A549 (cell line): Measurements from ENCODE around the gene PITX3. TPM values are rescaled to one million over a fixed set of nuclear protein-coding genes. Genes with fewer than 3 reads are reported as not detected.

Experiments
- ATAC-seq, 2 experiments: fragments of 200-7000 bp in 1 of 2; fragments of >200 bp in 1 of 2; cut with Nextera tagmentation in 1 of 2; cut with Tn5 transposase in 1 of 2; 3 replicates each; pipeline versions ENCODE4 v1.8.0 to v1.9.1; 2018 to 2020; ENCODE audit warnings: mild to moderate bottlenecking in 1 of 2, moderate library complexity in 1 of 2
- CTCF ChIA-PET: fragments of 300-600 bp; sonication (Branson Sonifier 250); formaldehyde crosslinking; extraction: SDS; loops from one replicate; lab custom pipeline; 2021; ENCODE audit warnings: antibody characterized with exemption, inconsistent platforms; lab: Yijun Ruan, JAX
- POLR2A ChIA-PET: fragments of 350-600 bp; formaldehyde crosslinking; extraction: SDS; loops from one replicate; lab custom pipeline; 2021; ENCODE audit warnings: antibody characterized with exemption, inconsistent platforms; lab: Yijun Ruan, JAX
- DNase-seq, 2 experiments: peaks; one replicate each; pipeline versions ENCODE4 v3.0.0 to v3.0.0-alpha.2; 2011 to 2016; ENCODE audit warnings: low read depth in 1 of 2, low spot score in 1 of 2
- FAIRE-seq: peaks from 2 replicates; lab custom pipeline; 2011; peaks lifted over from hg19 to GRCh38; lab: Jason Lieb, UNC
- H3K27ac ChIP-seq, 2 experiments: fragments of >200 bp; sonication (Bioruptor Twin); formaldehyde crosslinking; 3 replicates each; pipeline ENCODE4 v1.5.1; 2016 to 2017
- H3K4me1 ChIP-seq: fragments of >200 bp; sonication (Bioruptor Twin); formaldehyde crosslinking; 3 replicates; pipeline ENCODE4 v1.6.1; 2016
- H3K4me2 ChIP-seq: fragments of >200 bp; sonication (Bioruptor Twin); formaldehyde crosslinking; 3 replicates; pipeline ENCODE4 v1.6.1; 2016
- H3K4me3 ChIP-seq: fragments of >200 bp; sonication (Bioruptor Twin); formaldehyde crosslinking; 3 replicates; pipeline ENCODE4 v1.5.1; 2016
- H3K9me3 ChIP-seq: fragments of >200 bp; sonication (Bioruptor Twin); formaldehyde crosslinking; 3 replicates; pipeline ENCODE4 v1.6.1; 2016
- BHLHE40 ChIP-seq: IDR thresholded peaks from 2 replicates; pipeline ENCODE4 v1.6.1; 2012; ENCODE audit warnings: low read depth, low read length, inconsistent platforms
- CBX8 ChIP-seq: fragments of 200-600 bp; sonication (generic); IDR thresholded peaks from 2 replicates; pipeline ENCODE4 v1.6.1; 2016
- EHF ChIP-seq: fragments of 250-450 bp; sonication (Bioruptor Pico); IDR thresholded peaks from 2 replicates; pipeline ENCODE4 v1.5.0; 2020; ENCODE audit warnings: mild to moderate bottlenecking
- ESRRA ChIP-seq: fragments of 150-350 bp; IDR thresholded peaks from 2 replicates; pipeline ENCODE4 v1.6.1; 2014; ENCODE audit warnings: mild to moderate bottlenecking, low read length, borderline replicate concordance
- FOXS1 ChIP-seq: fragments of 250-450 bp; sonication (Bioruptor Pico); IDR thresholded peaks from 2 replicates; pipeline ENCODE4 v1.5.0; 2020; ENCODE audit warnings: mild to moderate bottlenecking, moderate library complexity
- HMGXB4 ChIP-seq: fragments of 250-450 bp; sonication (Bioruptor Pico); IDR thresholded peaks from 2 replicates; pipeline ENCODE4 v1.5.0; 2021; ENCODE audit warnings: mild to moderate bottlenecking, moderate library complexity, borderline replicate concordance
- HOXB13 ChIP-seq: fragments of 250-450 bp; sonication (Bioruptor Pico); IDR thresholded peaks from 2 replicates; pipeline ENCODE4 v1.5.0; 2020; ENCODE audit warnings: low read depth, mild to moderate bottlenecking, moderate library complexity
- HOXB5 ChIP-seq: fragments of 250-450 bp; sonication (Bioruptor Pico); IDR thresholded peaks from 2 replicates; pipeline ENCODE4 v1.5.0; 2020; ENCODE audit warnings: mild to moderate bottlenecking, moderate library complexity
- JUNB ChIP-seq: fragments of >200 bp; sonication (Bioruptor Twin); formaldehyde crosslinking; IDR thresholded peaks from 2 replicates; pipeline ENCODE4 v1.6.1; 2016
- MAFK ChIP-seq: fragments of 450-650 bp; IDR thresholded peaks from 2 replicates; pipeline ENCODE4 v1.6.1; 2014; ENCODE audit not compliant: partially characterized antibody
- MAX ChIP-seq: IDR thresholded peaks from 2 replicates; pipeline ENCODE4 v1.6.1; 2012
- MAZ ChIP-seq: fragments of 150-350 bp; IDR thresholded peaks from 2 replicates; pipeline ENCODE4 v1.6.1; 2014; ENCODE audit warnings: antibody characterized with exemption, low read depth, low read length, borderline replicate concordance
- MYC ChIP-seq: IDR thresholded peaks from 2 replicates; pipeline ENCODE4 v1.6.1; 2012; ENCODE audit warnings: mild to moderate bottlenecking, inconsistent platforms, low read length, improper control_type of control experiment, borderline replicate concordance
- NFE2L2 ChIP-seq: fragments of 150-350 bp; conservative IDR thresholded peaks from 2 replicates; pipeline ENCODE4 v1.6.1; 2014; ENCODE audit warnings: low read length
- NR3C1 ChIP-seq: fragments of >200 bp; sonication (Bioruptor Twin); formaldehyde crosslinking; IDR thresholded peaks from 3 replicates; pipeline ENCODE4 v1.6.1; 2017
- PBX3 ChIP-seq: IDR thresholded peaks from 2 replicates; pipeline ENCODE4 v1.6.1; 2012
- PHF8 ChIP-seq: fragments of 200-600 bp; sonication (generic); IDR thresholded peaks from 2 replicates; pipeline ENCODE4 v1.6.1; 2016; ENCODE audit warnings: low read depth, mild to moderate bottlenecking, antibody characterized with exemption, moderate library complexity, borderline replicate concordance
- POLR2A ChIP-seq: IDR thresholded peaks from 2 replicates; pipeline ENCODE4 v1.6.1; 2012; ENCODE audit warnings: mild to moderate bottlenecking, low read length
- RAD21 ChIP-seq, 2 experiments: fragments of >200 bp in 1 of 2; sonication (Bioruptor Twin) in 1 of 2; formaldehyde crosslinking in 1 of 2; IDR thresholded peaks in 1 of 2; conservative IDR thresholded peaks in 1 of 2; 2 replicates in 1 of 2; 3 replicates in 1 of 2; pipeline ENCODE4 v1.6.1; 2012 to 2018; ENCODE audit warnings: inconsistent platforms in 1 of 2
- RARB ChIP-seq: fragments of 250-450 bp; sonication (Bioruptor Pico); IDR thresholded peaks from 2 replicates; pipeline ENCODE4 v1.8.0; 2021; ENCODE audit warnings: mild to moderate bottlenecking, moderate library complexity
- RCOR1 ChIP-seq: fragments of 150-350 bp; IDR thresholded peaks from 2 replicates; pipeline ENCODE4 v1.6.1; 2014; ENCODE audit warnings: antibody characterized with exemption, low read length, low read depth
- SREBF2 ChIP-seq: fragments of 450-650 bp; IDR thresholded peaks from 2 replicates; pipeline ENCODE4 v1.6.1; 2014; ENCODE audit warnings: mild to moderate bottlenecking, moderate library complexity
- TFCP2L1 ChIP-seq: fragments of 250-450 bp; sonication (Bioruptor Pico); IDR thresholded peaks from 2 replicates; pipeline ENCODE4 v1.5.0; 2021; ENCODE audit warnings: mild to moderate bottlenecking
- TP53 ChIP-seq: fragments of 250-450 bp; sonication (Bioruptor Pico); IDR thresholded peaks from 2 replicates; pipeline ENCODE4 v1.5.0; 2021; ENCODE audit warnings: mild to moderate bottlenecking, moderate library complexity
- ZFP36 ChIP-seq: fragments of 450-650 bp; IDR thresholded peaks from 2 replicates; pipeline ENCODE4 v1.6.1; 2014; ENCODE audit warnings: borderline replicate concordance; ENCODE audit not compliant: partially characterized antibody
- ZNF302 ChIP-seq: fragments of 250-450 bp; sonication (Bioruptor Pico); IDR thresholded peaks from 2 replicates; pipeline ENCODE4 v1.9.0; 2021; ENCODE audit warnings: inconsistent platforms, mild to moderate bottlenecking, moderate library complexity
- ZSCAN20 ChIP-seq: fragments of 250-450 bp; sonication (Bioruptor Pico); IDR thresholded peaks from 2 replicates; pipeline ENCODE4 v1.8.0; 2022; ENCODE audit warnings: mild to moderate bottlenecking, moderate library complexity
- WGBS: methylation state at CpG from one replicate; pipeline ENCODE4 v1.1.6; 2017; ENCODE audit errors: missing lambda C conversion rate; 5-methylcytosine and 5-hydroxymethylcytosine counted together
- polyA plus RNA-seq, 4 experiments: library from polyadenylated mRNA; depleted of rRNA in 3 of 4; stranded (reverse); fragments of >200 nt; fragmentation: RNase III in 1 of 4; extraction: RNeasy Plus Mini Kit Qiagen cat#74134 plus additional on column Dnase treatment in 1 of 4; gene quantifications; 2 replicates in 3 of 4; 3 replicates in 1 of 4; pipeline ENCODE4 v1.2.3, GENCODE V29; 2011 to 2017
- TF ChIP-seq, protein P1 (sequence below): fragments of >200 bp; sonication (Bioruptor Twin); formaldehyde crosslinking; IDR thresholded peaks from 2 replicates; pipeline ENCODE4 v1.6.1; 2016

PITX3 gene
- polyA plus RNA-seq, 2 of the 4 experiments (the other 2 are of a cell fraction), result 0.09 TPM; not detected in 1

- ChIA-PET CTCF (interaction anchor here (1.1 to 5.4 kb wide), 4 partner anchors 11 to 83 kb away, joined by 3 to 39 read pairs (median 10); no protein-coding TSS in a partner anchor), POLR2A (no interaction called here)
- Histone ChIP-seq H3K4me1 (no peaks in the 10 kb centered on the region), H3K27ac (no peak overlapping the region), H3K4me3 (no peak overlapping the region), H3K9me3 (no peaks in the 10 kb centered on the region), H3K4me2 (no peak overlapping the region)
- DNase-seq, result no peak
- no peak for TF ChIP-seq ZNF302 (CRISPR knock-in tag)
- no peak for TF ChIP-seq HOXB13 (CRISPR knock-in tag)
- TF ChIP-seq HOXB5 (CRISPR knock-in tag), result no peak
- no peak for TF ChIP-seq MYC
- TF ChIP-seq TFCP2L1 (CRISPR knock-in tag), result no peak
- no peak for TF ChIP-seq ESRRA
- ATAC-seq, result no peak
- FAIRE-seq, result no peak
Measured at GRCh38 chr10:102268375-102268888, 27.1 kb upstream of the PITX3 start.

DNA sequence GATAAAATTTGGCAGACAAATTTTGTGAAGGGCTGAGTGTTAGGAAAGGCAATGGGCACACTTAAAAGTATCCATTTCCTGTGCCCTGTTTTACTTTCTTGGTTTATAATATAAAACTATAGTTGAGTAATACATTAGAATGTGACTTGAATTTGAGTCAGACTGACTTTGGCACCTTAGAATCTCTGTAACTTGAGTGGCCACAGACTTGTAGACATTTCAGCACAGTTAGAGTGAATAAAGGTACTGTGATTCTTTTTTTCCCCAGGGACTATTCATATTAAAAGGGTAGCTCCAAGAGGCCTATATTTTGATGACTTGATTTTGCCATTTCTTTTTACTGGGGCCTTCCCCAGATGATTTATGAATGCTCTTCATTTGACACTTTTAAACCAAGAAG, 26.4 kb upstream of the PITX3 start:
- no peak for DNase-seq
- no peak for FAIRE-seq
- Histone ChIP-seq H3K27ac (no peak overlapping the region), H3K4me2 (no peak overlapping the region), H3K9me3 (no peaks in the 10 kb centered on the region)
- CTCF ChIA-PET, result interaction anchor here (1.1 to 5.4 kb wide), 6 partner anchors 12 to 84 kb away, joined by 3 to 39 read pairs (median 5); partner anchors contain the start of gene GBF1
- ATAC-seq, result no peak
- no peak for TF ChIP-seq ESRRA
- TF ChIP-seq, all 56 proteins: peak for 0
- POLR2A ChIA-PET, result interaction anchor here (0.6 kb wide), 1 partner anchor 37 kb away, joined by 3 read pairs; no protein-coding TSS in a partner anchor
- Histone ChIP-seq H3K4me1 (no peaks in the 10 kb centered on the region), H3K4me3 (no peak overlapping the region)

GRCh38 chr10:102266670-102267069, 25.4 kb upstream of the PITX3 start:
- FAIRE-seq (no peak), ATAC-seq (no peak), DNase-seq (no peak)
- ChIA-PET CTCF (interaction anchor here (0.6 to 5.4 kb wide), 10 partner anchors 13 to 134 kb away, joined by 3 to 39 read pairs (median 3); partner anchors contain the start of gene GBF1), POLR2A (no interaction called here)
- Histone ChIP-seq H3K4me2 (no peak overlapping the region), H3K4me1 (no peaks in the 10 kb centered on the region), H3K27ac (no peak overlapping the region), H3K9me3 (no peaks in the 10 kb centered on the region), H3K4me3 (no peak overlapping the region)
- WGBS, result 87% methylated on average over 3 of the region's 3 CpGs
- TF ChIP-seq EHF (CRISPR knock-in tag) (no peak), FOXS1 (CRISPR knock-in tag) (no peak), NFE2L2 (no peak), MAX (no peak), BHLHE40 (no peak), RCOR1 (no peak), ZSCAN20 (CRISPR knock-in tag) (no peak), PBX3 (no peak), MAFK (no peak), TP53 (no peak), PHF8 (no peak), RARB (CRISPR knock-in tag) (no peak), CBX8 (no peak)
- TF ChIP-seq, protein P1, sequence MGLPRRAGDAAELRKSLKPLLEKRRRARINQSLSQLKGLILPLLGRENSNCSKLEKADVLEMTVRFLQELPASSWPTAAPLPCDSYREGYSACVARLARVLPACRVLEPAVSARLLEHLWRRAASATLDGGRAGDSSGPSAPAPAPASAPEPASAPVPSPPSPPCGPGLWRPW, result no peak

DNA sequence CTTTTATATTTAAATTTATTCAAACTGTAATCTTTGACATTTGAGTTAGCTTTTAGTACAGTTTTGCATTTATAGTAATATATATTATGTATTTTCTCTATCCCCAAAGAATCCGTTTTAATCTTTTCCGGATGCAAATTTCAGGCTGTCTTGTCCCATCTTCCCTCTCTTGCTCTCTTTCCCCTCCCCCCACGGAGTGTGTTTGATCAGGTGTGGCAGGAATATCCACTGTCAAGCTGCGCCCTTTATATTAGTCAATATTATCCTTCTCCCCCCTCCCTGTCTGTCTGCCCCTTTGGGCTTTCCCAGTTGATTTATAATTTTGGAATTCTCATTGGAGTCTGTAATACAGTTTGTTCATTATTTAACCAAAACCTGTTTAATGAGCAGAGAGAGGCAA, 23.1 kb upstream of the PITX3 start:
- DNase-seq, result no peak
- Histone ChIP-seq H3K4me1 (no peaks in the 10 kb centered on the region), H3K4me3 (no peak overlapping the region), H3K4me2 (no peak overlapping the region), H3K27ac (no peak overlapping the region), H3K9me3 (no peaks in the 10 kb centered on the region)
- 81% methylated on average over 4 of the region's 4 CpGs for WGBS
- FAIRE-seq, result no peak
- ChIA-PET POLR2A (no interaction called here), CTCF (interaction anchor here (1.3 to 5.4 kb wide), 4 partner anchors 33 to 80 kb away, joined by 3 to 39 read pairs (median 4); no protein-coding TSS in a partner anchor)
- no peak for ATAC-seq
- TF ChIP-seq RCOR1 (no peak), NR3C1 (no peak), MAZ (no peak), SREBF2 (no peak), RAD21 (conservative IDR thresholded peaks at IDR 0.05 in 1 of 2, IDR thresholded peaks at IDR 0.05 in 1 of 2) (no peak), POLR2A (no peak), ZFP36 (no peak), ESRRA (no peak), HMGXB4 (CRISPR knock-in tag) (no peak), PBX3 (no peak), JUNB (no peak)
